Fibroblast of lung (primary cell): Measurements from ENCODE around the gene EPHA1.

Source experiments
- EZH2 ChIP-seq: IDR thresholded peaks from 2 replicates; pipeline ENCODE4 v1.5.1; 2012; ENCODE audit warnings: low read length, control low read depth, mild to moderate bottlenecking; ENCODE audit errors: missing control alignments
- TF ChIP-seq, protein P1 (sequence below), 2 donors: IDR thresholded peaks in 1 of 2; conservative IDR thresholded peaks in 1 of 2; 1 replicate in 1 of 2; 2 replicates in 1 of 2; pipeline ENCODE4 v1.5.1; 2011 to 2012; ENCODE audit warnings: low read length in 2 of 2, control low read depth in 1 of 2, inconsistent platforms in 1 of 2, low read depth in 1 of 2, mild to moderate bottlenecking in 1 of 2

GRCh38 chr7:143406002-143406357 lies 2.7 kb downstream of the EPHA1 start:
- TF ChIP-seq, protein P1, sequence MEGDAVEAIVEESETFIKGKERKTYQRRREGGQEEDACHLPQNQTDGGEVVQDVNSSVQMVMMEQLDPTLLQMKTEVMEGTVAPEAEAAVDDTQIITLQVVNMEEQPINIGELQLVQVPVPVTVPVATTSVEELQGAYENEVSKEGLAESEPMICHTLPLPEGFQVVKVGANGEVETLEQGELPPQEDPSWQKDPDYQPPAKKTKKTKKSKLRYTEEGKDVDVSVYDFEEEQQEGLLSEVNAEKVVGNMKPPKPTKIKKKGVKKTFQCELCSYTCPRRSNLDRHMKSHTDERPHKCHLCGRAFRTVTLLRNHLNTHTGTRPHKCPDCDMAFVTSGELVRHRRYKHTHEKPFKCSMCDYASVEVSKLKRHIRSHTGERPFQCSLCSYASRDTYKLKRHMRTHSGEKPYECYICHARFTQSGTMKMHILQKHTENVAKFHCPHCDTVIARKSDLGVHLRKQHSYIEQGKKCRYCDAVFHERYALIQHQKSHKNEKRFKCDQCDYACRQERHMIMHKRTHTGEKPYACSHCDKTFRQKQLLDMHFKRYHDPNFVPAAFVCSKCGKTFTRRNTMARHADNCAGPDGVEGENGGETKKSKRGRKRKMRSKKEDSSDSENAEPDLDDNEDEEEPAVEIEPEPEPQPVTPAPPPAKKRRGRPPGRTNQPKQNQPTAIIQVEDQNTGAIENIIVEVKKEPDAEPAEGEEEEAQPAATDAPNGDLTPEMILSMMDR (conservative IDR thresholded peaks at IDR 0.05 in 1 of 2, IDR thresholded peaks at IDR 0.05 in 1 of 2; ENCODE audit: low read depth in 1 of 2, low read length in 2 of 2): no peak
- no peak for TF ChIP-seq EZH2
